ENCODE data around the gene BLNK. TPM values are rescaled to one million over a fixed set of nuclear protein-coding genes. Genes with fewer than 3 reads are reported as not detected.

BLNK gene
- total RNA-seq, 1 donor from 2014 or later = not detected

DNA sequence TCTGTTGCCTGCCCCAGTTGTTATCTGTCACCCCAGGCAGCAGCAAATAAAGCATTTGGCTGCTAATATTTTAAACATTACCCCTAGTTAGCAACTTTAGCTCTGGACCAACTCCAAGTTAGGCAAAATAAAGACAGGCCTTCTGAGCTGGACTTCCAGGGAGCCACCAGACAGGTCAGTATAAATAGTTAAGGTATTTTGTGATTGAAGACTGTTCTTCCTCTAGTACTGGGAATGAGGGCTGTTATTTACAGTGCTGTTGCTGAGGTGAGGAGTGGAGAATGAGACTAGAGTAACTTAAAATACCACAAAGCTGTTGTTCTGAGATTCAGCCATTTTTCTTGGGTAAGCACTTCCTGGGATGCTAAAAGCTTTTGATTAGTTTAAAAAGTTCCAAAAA lies 101.1 kb downstream of the BLNK start:
- Mint-ChIP-seq H3K4me3 (no peak overlapping the region), H3K9me3 (peaks cover 17% of the 10 kb centered on the region), H3K27me3 (ENCODE audit: low read depth) (no peaks in the 10 kb centered on the region), H3K4me1 (no peaks in the 10 kb centered on the region), H3K27ac (ENCODE audit: unreplicated experiment) (no peak overlapping the region), H3K36me3 (ENCODE audit: low read depth) (peaks cover 52% of the 10 kb centered on the region)
- DNase-seq (ENCODE audit: low read depth, low spot score) = no peak
- TF ChIP-seq, protein P1, sequence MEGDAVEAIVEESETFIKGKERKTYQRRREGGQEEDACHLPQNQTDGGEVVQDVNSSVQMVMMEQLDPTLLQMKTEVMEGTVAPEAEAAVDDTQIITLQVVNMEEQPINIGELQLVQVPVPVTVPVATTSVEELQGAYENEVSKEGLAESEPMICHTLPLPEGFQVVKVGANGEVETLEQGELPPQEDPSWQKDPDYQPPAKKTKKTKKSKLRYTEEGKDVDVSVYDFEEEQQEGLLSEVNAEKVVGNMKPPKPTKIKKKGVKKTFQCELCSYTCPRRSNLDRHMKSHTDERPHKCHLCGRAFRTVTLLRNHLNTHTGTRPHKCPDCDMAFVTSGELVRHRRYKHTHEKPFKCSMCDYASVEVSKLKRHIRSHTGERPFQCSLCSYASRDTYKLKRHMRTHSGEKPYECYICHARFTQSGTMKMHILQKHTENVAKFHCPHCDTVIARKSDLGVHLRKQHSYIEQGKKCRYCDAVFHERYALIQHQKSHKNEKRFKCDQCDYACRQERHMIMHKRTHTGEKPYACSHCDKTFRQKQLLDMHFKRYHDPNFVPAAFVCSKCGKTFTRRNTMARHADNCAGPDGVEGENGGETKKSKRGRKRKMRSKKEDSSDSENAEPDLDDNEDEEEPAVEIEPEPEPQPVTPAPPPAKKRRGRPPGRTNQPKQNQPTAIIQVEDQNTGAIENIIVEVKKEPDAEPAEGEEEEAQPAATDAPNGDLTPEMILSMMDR (conservative IDR thresholded peaks at IDR 0.05) = no peak

DNA sequence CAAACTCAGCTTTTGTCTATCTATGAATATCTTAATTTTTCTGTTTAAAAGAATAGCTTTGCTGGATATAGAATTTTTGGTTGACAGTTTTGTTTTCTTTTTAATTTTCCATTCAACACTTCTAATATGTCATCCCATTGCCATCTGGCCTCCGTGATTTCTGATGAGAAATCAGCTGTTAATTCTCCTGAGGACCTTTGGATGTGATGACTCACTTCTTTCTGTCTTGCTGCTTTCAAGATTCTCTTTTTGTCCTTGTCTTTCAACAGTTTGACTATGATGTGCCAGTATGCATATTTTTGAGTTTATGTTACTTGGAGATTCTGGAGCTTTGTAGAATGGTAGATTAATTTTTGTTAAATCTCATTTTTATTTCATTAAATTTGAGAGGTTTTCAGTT lies 102.8 kb downstream of the BLNK start:
- Mint-ChIP-seq H3K27ac (ENCODE audit: unreplicated experiment) (no peak overlapping the region), H3K4me3 (no peak overlapping the region)

DNA sequence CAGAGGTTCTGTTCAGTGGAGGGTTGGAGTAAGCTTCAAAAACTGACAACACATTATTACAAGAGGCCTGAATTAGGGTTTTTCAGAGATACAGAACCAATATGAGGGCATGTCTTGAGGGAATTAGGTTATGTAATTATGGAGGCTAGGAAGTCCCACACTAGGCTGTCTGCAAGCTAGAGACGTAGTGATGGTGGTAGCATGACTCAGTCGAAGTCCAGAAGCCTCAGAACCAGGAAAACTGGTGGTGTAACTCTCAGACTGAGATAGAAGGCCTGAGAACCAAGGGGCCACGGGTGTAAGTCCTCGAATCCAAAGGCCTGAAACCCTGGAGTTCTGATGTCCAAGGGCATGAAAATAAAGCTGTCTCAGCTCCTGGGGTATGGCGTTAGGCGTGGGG lies 105.6 kb downstream of the BLNK start:
- Mint-ChIP-seq H3K27ac (ENCODE audit: unreplicated experiment) (no peak overlapping the region), H3K36me3 (ENCODE audit: low read depth) (peaks cover 51% of the 10 kb centered on the region), H3K4me3 (no peak overlapping the region), H3K4me1 (no peaks in the 10 kb centered on the region), H3K9me3 (peaks cover 8% of the 10 kb centered on the region), H3K27me3 (ENCODE audit: low read depth) (no peaks in the 10 kb centered on the region)
- TF ChIP-seq, protein P1 (conservative IDR thresholded peaks at IDR 0.05) = no peak
- DNase-seq (ENCODE audit: low read depth, low spot score) = no peak

More for the DNA sequence above, 102.8 kb downstream of the BLNK start:
- Mint-ChIP-seq H3K9me3 (peaks cover 13% of the 10 kb centered on the region), H3K36me3 (ENCODE audit: low read depth) (peaks cover 53% of the 10 kb centered on the region), H3K4me1 (no peaks in the 10 kb centered on the region), H3K27me3 (ENCODE audit: low read depth) (no peaks in the 10 kb centered on the region)
- TF ChIP-seq, protein P1 (conservative IDR thresholded peaks at IDR 0.05) = no peak
- no peak for DNase-seq (ENCODE audit: low read depth, low spot score)

DNA sequence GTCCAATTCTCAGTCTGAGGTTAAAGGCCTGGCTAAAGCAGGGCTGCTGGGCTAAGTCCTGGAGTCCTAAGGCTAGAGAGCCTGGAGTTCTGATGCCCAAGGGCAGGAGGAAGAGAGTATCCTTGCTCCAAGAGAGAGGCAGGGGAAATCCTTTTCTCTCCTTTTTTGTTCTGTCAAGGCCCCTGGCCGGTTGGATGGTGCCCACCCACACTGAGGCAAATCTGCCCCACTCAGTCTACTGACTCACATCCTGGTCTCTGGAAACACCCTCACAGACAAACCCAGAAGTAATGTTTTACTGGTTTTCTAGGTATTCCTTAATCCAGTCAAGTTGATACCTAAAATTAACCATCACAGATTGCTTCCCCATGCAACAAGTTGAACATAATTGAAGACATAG lies 118.3 kb downstream of the BLNK start:
- no peak overlapping the region for H3K27ac Mint-ChIP-seq (ENCODE audit: unreplicated experiment)
- no peak overlapping the region for H3K4me3 Mint-ChIP-seq
- TF ChIP-seq, protein P1 (conservative IDR thresholded peaks at IDR 0.05) = no peak
- H3K4me1 Mint-ChIP-seq = peaks cover 4% of the 10 kb centered on the region
- peaks cover 28% of the 10 kb centered on the region for H3K36me3 Mint-ChIP-seq (ENCODE audit: low read depth)
- no peaks in the 10 kb centered on the region for H3K27me3 Mint-ChIP-seq (ENCODE audit: low read depth)
- no peaks in the 10 kb centered on the region for H3K9me3 Mint-ChIP-seq
- DNase-seq (ENCODE audit: low read depth, low spot score) = no peak

DNA sequence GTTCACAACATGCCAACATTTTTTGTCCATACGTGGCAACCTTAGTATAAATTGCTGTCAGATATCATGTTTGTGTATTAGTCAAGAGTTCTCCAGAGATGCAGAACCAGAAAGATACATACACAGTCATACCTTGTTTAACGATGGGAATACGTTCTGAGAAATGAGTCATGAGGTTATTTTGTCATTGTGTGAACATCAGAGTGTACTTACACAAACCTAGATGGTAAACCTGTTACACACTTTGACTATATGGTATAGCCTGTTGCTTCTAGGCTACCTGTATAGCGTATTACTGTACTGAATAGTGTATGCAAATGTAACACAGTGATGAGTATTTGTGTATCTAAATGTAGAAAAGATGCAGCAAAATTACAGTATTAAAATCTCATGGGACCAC lies 118.9 kb downstream of the BLNK start:
- no peaks in the 10 kb centered on the region for H3K27me3 Mint-ChIP-seq (ENCODE audit: low read depth)
- H3K9me3 Mint-ChIP-seq = no peaks in the 10 kb centered on the region
- no peak for DNase-seq (ENCODE audit: low read depth, low spot score)
- H3K4me1 Mint-ChIP-seq = peaks cover 4% of the 10 kb centered on the region
- H3K4me3 Mint-ChIP-seq = no peak overlapping the region
- H3K36me3 Mint-ChIP-seq (ENCODE audit: low read depth) = peaks cover 24% of the 10 kb centered on the region
- H3K27ac Mint-ChIP-seq (ENCODE audit: unreplicated experiment) = no peak overlapping the region
- TF ChIP-seq, protein P1 (conservative IDR thresholded peaks at IDR 0.05) = no peak

Other genes starting within 250 kb of the BLNK start
- 61.3 and 62.6 TPM in 2 replicates for gene CCNJ, start 228.0 kb downstream of the BLNK start, total RNA-seq
- gene ZNF518A, start 141.3 kb downstream of the BLNK start, total RNA-seq = 30.5 and 31.2 TPM in 2 replicates
- gene DNTT, start 32.9 kb upstream of the BLNK start, total RNA-seq = not detected in 2 replicates
- not detected in 2 replicates for gene OPALIN, start 87.4 kb upstream of the BLNK start, total RNA-seq
- gene TLL2, start 242.4 kb upstream of the BLNK start, total RNA-seq = 1.6 and 2.1 TPM in 2 replicates